HG02970 (cell line): ENCODE measurements around the gene TTYH2.

ENCODE experiments used
- ATAC-seq: cut with Tn5 transposase; IDR thresholded peaks from one replicate; pipeline ENCODE4 v1.9.1; 2021; ENCODE audit warnings: mild to moderate bottlenecking, moderate library complexity, moderate number of reproducible peaks; ENCODE audit not compliant: unreplicated experiment, low FRiP score

The TTYH2 gene

DNA sequence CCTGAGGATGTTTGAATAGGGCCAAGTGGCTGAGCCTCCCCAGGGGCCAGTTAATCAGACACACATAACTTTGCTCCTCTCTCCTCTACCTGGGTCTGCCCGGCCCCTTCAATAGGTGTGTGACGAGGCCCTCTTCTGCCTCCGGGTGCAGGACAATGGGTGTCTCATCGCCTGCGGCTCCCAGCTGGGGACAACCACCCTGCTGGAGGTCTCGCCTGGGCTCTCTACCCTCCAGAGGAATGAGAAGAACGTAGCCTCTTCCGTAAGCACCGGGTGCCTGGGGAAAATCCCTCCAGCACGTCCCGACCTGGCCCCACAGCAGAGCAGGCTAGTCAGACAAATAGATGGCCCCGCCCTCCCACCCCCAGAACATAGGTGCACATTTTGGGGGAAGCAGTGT lies 96.5 kb downstream of the TTYH2 start:
- ATAC-seq: no peak
